Lower lobe of right lung (tissue), 2 donors: ENCODE results near the gene ELL. TPM values are rescaled to one million over a fixed set of nuclear protein-coding genes. Genes with fewer than 3 reads are reported as not detected.
A peak's percentile ranks its signal among the peaks of the same experiment; 100 is the strongest.

Experiments used
- ATAC-seq, 2 donors: fragments of 200-7000 bp; cut with Tn5 transposase; one replicate each; pipeline ENCODE4 v1.9.1; 2020 to 2022; ENCODE audit warnings: mild to moderate bottlenecking in 2 of 2, moderate library complexity in 2 of 2
- DNase-seq: peaks from one replicate; pipeline ENCODE4 v3.0.0-alpha.2; 2020
- H3K27ac ChIP-seq: fragments of 200-600 bp; one replicate; pipeline ENCODE4 v1.8.0; 2022
- H3K27me3 ChIP-seq: fragments of 200-600 bp; one replicate; pipeline ENCODE4 v1.8.0; 2022; ENCODE audit warnings: low read depth
- H3K36me3 ChIP-seq: fragments of 200-600 bp; one replicate; pipeline ENCODE4 v1.8.0; 2022; ENCODE audit warnings: mild to moderate bottlenecking
- H3K4me1 ChIP-seq: fragments of 200-600 bp; one replicate; pipeline ENCODE4 v1.8.0; 2022
- H3K4me3 ChIP-seq: fragments of 200-600 bp; one replicate; pipeline ENCODE4 v1.8.0; 2022; ENCODE audit warnings: mild to moderate bottlenecking
- H3K9me3 ChIP-seq: fragments of 200-600 bp; one replicate; pipeline ENCODE4 v1.8.0; 2022
- intact Hi-C: fragments of 100-400 bp; cut with DNase I; formaldehyde crosslinking; loops from one replicate; pipeline ENCODE4 v1.11.0; 2022
- total RNA-seq: library from RNA; stranded (reverse); fragmentation: NEBNext Ultra II Directional; extraction: Animal tissue kit (Norgen Biotek cat#: 25700); gene quantifications from one replicate; pipeline ENCODE4 v1.2.1, GENCODE V29; 2021
- TF ChIP-seq, protein P1 (sequence below): fragments of 200-600 bp; IDR thresholded peaks from one replicate; pipeline ENCODE4 v1.8.0; 2022; ENCODE audit warnings: antibody characterized with exemption, mild to moderate bottlenecking
- donor health status: DM: no; HTN: yes; CAD: no; lungs with severe emphysema.

Gene ELL
- total RNA-seq, 1 donor from 2014 or later, result 19.7 TPM

DNA sequence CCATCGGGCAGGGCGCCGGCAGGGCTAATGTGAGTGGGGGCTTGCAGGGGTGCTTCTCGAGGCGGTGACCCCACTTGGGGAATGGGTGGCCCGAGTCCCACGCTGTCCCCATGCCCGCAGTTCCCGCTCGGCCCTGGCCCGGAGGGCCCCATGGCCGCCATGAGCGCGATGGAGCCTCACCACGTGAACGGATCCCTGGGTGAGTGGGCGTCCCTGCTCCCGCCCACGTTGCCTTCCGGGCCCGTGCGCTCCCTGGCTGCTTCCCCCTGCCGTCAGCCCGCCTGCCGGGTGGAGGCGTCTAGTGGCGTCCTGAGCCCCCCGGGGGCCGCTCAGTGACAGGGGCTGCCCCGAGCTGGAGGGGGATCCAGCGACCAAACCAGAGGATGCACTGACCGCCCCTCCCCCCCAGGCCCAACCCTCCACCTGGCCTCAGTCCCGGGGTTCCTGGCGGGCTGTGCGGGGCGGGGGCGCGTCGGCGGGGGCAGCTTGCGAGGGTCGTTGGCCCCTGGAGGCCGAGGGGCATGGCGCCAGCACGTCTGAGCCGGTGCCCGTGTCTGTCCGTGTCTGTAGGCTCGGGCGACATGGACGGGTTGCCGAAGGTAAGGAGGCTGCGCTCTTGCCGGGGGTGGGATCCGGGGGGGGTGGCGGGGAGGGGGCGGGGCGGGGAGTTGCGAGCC lies 88.7 kb downstream of the ELL start:
- H3K4me1 ChIP-seq, result peaks cover 49% of the 10 kb centered on the region
- DNase-seq, result no peak
- intact Hi-C loops, result no loop called here
- peaks cover 19% of the 10 kb centered on the region for H3K36me3 ChIP-seq
- peak overlapping the region; percentile 50 for H3K4me3 ChIP-seq
- H3K27me3 ChIP-seq, result no peaks in the 10 kb centered on the region
- no peak overlapping the region for H3K27ac ChIP-seq
- TF ChIP-seq, protein P1, sequence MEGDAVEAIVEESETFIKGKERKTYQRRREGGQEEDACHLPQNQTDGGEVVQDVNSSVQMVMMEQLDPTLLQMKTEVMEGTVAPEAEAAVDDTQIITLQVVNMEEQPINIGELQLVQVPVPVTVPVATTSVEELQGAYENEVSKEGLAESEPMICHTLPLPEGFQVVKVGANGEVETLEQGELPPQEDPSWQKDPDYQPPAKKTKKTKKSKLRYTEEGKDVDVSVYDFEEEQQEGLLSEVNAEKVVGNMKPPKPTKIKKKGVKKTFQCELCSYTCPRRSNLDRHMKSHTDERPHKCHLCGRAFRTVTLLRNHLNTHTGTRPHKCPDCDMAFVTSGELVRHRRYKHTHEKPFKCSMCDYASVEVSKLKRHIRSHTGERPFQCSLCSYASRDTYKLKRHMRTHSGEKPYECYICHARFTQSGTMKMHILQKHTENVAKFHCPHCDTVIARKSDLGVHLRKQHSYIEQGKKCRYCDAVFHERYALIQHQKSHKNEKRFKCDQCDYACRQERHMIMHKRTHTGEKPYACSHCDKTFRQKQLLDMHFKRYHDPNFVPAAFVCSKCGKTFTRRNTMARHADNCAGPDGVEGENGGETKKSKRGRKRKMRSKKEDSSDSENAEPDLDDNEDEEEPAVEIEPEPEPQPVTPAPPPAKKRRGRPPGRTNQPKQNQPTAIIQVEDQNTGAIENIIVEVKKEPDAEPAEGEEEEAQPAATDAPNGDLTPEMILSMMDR, result no peak
- H3K9me3 ChIP-seq, result no peaks in the 10 kb centered on the region
- ATAC-seq, result no peak

DNA sequence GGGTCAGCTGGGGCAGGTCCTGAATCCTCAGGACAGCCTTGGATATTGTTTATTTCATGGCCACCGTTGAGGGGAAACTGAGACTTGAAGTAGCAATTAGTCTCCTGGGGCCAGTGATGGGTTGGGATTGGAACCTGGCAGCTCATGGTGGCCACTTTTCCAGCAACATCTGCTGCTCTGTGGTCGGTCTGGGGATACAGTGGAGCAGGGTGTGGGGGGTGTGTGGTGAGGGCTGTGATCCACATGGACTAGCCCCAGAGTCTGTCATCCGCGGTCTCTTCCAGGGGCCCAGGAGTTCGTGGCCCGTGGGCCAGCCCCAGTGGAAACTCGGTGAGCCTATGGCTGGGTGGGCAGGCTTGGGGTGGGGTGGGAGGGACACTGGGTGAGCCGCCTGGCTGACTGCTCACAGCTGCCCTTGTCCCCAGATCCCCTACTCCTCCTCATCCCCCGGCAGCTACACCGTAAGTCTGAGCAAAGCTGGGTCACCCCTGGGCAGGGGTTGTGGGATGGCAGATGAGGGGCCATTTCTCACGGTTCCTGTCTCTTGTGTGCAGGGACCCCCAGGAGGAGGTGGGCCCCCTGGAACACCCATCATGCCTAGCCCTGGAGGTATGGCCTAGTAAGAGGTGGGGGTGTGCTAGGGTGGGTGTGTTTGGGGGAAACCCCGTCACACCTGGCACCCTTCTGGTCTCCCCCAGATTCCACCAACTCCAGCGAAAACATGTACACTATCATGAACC lies 89.4 kb downstream of the ELL start:
- no peak for ATAC-seq
- no peak for DNase-seq
- Histone ChIP-seq H3K4me3 (peak overlapping the region; percentile 50), H3K9me3 (no peaks in the 10 kb centered on the region), H3K4me1 (peaks cover 47% of the 10 kb centered on the region), H3K36me3 (peaks cover 19% of the 10 kb centered on the region), H3K27ac (no peak overlapping the region), H3K27me3 (no peaks in the 10 kb centered on the region)
- TF ChIP-seq, protein P1, result no peak
- intact Hi-C loops, result no loop called here

DNA sequence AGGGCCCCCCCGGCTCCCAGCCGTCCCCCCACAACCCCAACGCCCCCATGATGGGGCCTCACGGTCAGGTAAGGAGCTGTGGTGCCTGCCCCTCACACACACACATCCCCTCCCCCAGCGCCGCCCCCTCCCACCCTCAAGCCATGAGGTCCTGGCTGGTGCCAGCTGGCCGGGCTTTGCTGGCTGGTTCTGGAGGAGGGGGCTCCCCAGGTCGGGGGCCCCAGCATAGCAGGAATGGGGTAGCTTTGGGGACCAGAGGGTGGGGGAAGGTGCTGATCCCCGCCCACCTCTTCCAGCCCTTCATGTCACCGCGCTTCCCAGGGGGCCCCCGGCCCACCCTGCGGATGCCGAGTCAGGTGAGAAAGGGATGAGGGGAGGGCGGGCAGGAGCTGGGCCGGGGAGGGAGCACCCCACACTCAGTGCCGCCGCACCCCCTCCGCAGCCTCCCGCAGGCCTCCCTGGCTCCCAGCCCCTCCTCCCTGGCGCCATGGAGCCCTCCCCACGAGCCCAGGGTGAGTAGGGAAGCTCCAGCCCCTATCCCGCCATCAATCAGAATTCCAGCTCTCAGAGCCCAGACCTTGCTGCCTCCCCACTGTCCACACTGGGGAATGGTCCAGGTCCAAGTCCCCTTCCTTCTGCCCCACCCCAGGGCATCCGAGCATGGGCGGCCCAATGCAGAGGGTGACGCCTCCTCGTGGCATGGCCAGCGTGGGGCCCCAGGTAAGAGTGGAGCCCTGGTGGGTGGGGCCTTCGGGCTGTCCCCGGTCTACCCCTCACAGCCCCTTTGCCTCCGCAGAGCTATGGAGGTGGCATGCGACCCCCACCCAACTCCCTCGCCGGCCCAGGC lies 90.3 kb downstream of the ELL start:
- Histone ChIP-seq H3K27ac (no peak overlapping the region), H3K4me3 (no peak overlapping the region), H3K27me3 (no peaks in the 10 kb centered on the region), H3K9me3 (no peaks in the 10 kb centered on the region), H3K4me1 (peaks cover 42% of the 10 kb centered on the region), H3K36me3 (peaks cover 19% of the 10 kb centered on the region)
- DNase-seq (no peak), ATAC-seq (no peak)
- intact Hi-C loops, result no loop called here
- TF ChIP-seq, protein P1, result no peak

DNA sequence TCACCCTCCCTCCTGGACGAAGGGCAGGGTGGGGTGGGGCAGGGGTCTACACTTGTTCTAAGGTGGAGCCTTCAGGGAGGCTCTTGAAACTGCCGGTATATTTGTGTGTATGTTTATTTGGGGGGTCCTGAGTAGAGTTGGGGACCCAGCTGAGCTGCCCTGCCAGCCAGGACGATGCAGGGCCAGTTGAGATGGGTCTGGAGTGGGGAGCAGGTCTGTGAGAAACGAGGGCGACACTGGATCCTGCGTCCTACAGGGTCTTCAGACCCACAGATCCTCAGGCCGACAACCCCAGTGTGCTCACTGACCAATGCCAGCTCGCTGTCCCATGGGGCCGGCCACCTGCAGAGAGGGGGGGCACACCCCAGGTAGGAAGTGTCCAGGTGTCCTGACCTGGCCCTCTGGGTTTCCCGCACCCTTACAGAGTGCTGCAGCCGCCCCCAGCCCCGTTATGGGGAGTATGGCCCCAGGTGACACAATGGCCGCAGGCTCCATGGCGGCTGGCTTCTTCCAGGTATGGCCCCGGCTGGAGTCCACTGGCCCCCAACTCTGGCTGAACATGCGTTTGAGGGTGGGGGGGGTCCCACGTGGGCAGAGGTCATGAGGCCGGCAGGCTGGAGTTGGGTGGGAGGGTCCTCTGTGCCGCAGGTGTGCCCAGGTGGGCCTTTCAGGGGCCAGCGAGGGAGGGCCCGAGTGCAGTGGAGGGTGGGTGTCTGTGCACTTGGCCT lies 91.3 kb downstream of the ELL start:
- H3K4me3 ChIP-seq, result no peak overlapping the region
- no peak overlapping the region for H3K27ac ChIP-seq
- ATAC-seq (no peak), DNase-seq (no peak)
- TF ChIP-seq, protein P1, result no peak
- intact Hi-C loops, result no loop called here
- no peaks in the 10 kb centered on the region for H3K9me3 ChIP-seq
- peaks cover 13% of the 10 kb centered on the region for H3K36me3 ChIP-seq
- peaks cover 44% of the 10 kb centered on the region for H3K4me1 ChIP-seq
- H3K27me3 ChIP-seq, result no peaks in the 10 kb centered on the region
